Measurements from ENCODE around the gene MINDY4.
"Not testable (repeated sequence)": the region's sequence is repeated elsewhere in the genome, so short reads cannot be mapped to it uniquely, and the experiment has no call there.

- TF ChIP-seq MYNN (tag by site-specific recombination; IDR thresholded peaks at IDR 0.05; ENCODE audit: borderline replicate concordance); RBAK (tag by site-specific recombination; IDR thresholded peaks at IDR 0.05); CTCF (tag by site-specific recombination; IDR thresholded peaks at IDR 0.05); ZBTB20 (tag by site-specific recombination; IDR thresholded peaks at IDR 0.05); BCL6B (tag by site-specific recombination; IDR thresholded peaks at IDR 0.05); ZFP37 (tag by site-specific recombination; IDR thresholded peaks at IDR 0.05); ZNF639 (tag by site-specific recombination; IDR thresholded peaks at IDR 0.05); ZFP3 (tag by site-specific recombination; IDR thresholded peaks at IDR 0.05; ENCODE audit: low read depth); KLF10 (tag by site-specific recombination; IDR thresholded peaks at IDR 0.05): not testable (repeated sequence)
These were observed 62.9 kb downstream of the MINDY4 start for GRCh38 chr7:30834017-30834674.
